Thyroid gland (tissue), 4 donors: ENCODE data around the gene CERKL.

Source experiments
- CTCF ChIP-seq, 6 experiments: fragments of 200-600 bp in 3 of 6; fragments of 450-650 bp in 3 of 6; sonication (generic) in 3 of 6; IDR thresholded peaks; one replicate each; pipeline ENCODE4 v1.5.1; 2016 to 2019; ENCODE audit warnings: antibody characterized with exemption in 6 of 6, mild to moderate bottlenecking in 2 of 6, inconsistent platforms in 1 of 6, moderate library complexity in 1 of 6
- POLR2A ChIP-seq, 2 donors: fragments of 450-650 bp; IDR thresholded peaks; one replicate each; pipeline ENCODE4 v1.6.1; 2017; ENCODE audit warnings: antibody characterized with exemption in 2 of 2, mild to moderate bottlenecking in 2 of 2, moderate library complexity in 1 of 2

GRCh38 chr2:181605889-181606837 is 50.7 kb downstream of the CERKL start:
- TF ChIP-seq CTCF (IDR thresholded peaks at IDR 0.05) (no peak), POLR2A (IDR thresholded peaks at IDR 0.05) (no peak)
